GM10266 (cell line): ENCODE measurements around the gene WWOX.

ENCODE experiments used
- DNase-seq: peaks from one replicate; pipeline ENCODE4 v3.0.0; 2012; ENCODE audit errors: extremely low spot score
- CTCF ChIP-seq: IDR thresholded peaks from 2 replicates; pipeline ENCODE4 v1.5.1; 2012; ENCODE audit warnings: mild to moderate bottlenecking, low read depth; ENCODE audit not compliant: control insufficient read depth, insufficient read depth; ENCODE audit errors: missing control alignments

The WWOX gene

GRCh38 chr16:78577630-78578029 is 478.2 kb downstream of the WWOX start:
- no peak for TF ChIP-seq CTCF
- no peak for DNase-seq

GRCh38 chr16:78579020-78579419 is 479.6 kb downstream of the WWOX start:
- no peak for DNase-seq
- TF ChIP-seq CTCF, result no peak

- no peak for TF ChIP-seq CTCF
- DNase-seq, result no peak
These were observed 484.0 kb downstream of the WWOX start for GRCh38 chr16:78583441-78583840.

GRCh38 chr16:78584213-78584860 is 484.9 kb downstream of the WWOX start:
- DNase-seq, result no peak
- no peak for TF ChIP-seq CTCF

- no peak for DNase-seq
- no peak for TF ChIP-seq CTCF
These were observed 485.5 kb downstream of the WWOX start for GRCh38 chr16:78584991-78585390.

GRCh38 chr16:78589331-78589730 is 489.9 kb downstream of the WWOX start:
- no peak for TF ChIP-seq CTCF
- no peak for DNase-seq

GRCh38 chr16:78591682-78592103 is 492.2 kb downstream of the WWOX start:
- DNase-seq, result no peak
- no peak for TF ChIP-seq CTCF
